Gastroesophageal sphincter (tissue), 4 donors: Measurements from ENCODE around the gene SQSTM1. TPM values are rescaled to one million over a fixed set of nuclear protein-coding genes. Genes with fewer than 3 reads are reported as not detected.
A peak's percentile ranks its signal among the peaks of the same experiment; 100 is the strongest.

Source experiments
- ATAC-seq: fragments of 150-250 bp; one replicate; pipeline ENCODE4 v1.9.1; 2016; ENCODE audit warnings: mild to moderate bottlenecking, moderate library complexity
- H3K27ac ChIP-seq, 4 donors: fragments of 200-600 bp; sonication (generic) in 3 of 4; 1 replicate in 3 of 4; 2 replicates in 1 of 4; pipeline ENCODE4 v1.5.1; 2016 to 2019
- H3K27me3 ChIP-seq: fragments of 200-600 bp; sonication (generic); one replicate; pipeline ENCODE4 v1.5.1; 2019
- H3K36me3 ChIP-seq, 2 donors: fragments of 200-600 bp; sonication (generic); one replicate each; pipeline ENCODE4 v1.5.1; 2019; ENCODE audit warnings: control low read depth in 1 of 2
- H3K4me1 ChIP-seq, 3 donors: fragments of 200-600 bp; sonication (generic); 1 replicate in 2 of 3; 2 replicates in 1 of 3; pipeline ENCODE4 v1.5.1; 2016 to 2019; ENCODE audit warnings: control low read depth in 2 of 3
- H3K4me3 ChIP-seq, 2 donors: fragments of 200-600 bp; sonication (generic); one replicate each; pipeline ENCODE4 v1.5.1; 2019; ENCODE audit warnings: mild to moderate bottlenecking in 1 of 2, moderate library complexity in 1 of 2
- H3K9me3 ChIP-seq, 3 donors: fragments of 200-600 bp; sonication (generic); one replicate each; pipeline ENCODE4 v1.5.1; 2017 to 2019; ENCODE audit warnings: control low read depth in 2 of 3
- EP300 ChIP-seq: sonication (generic); formaldehyde crosslinking; IDR thresholded peaks from one replicate; pipeline ENCODE4 v1.6.1; 2017; ENCODE audit warnings: antibody characterized with exemption, mild to moderate bottlenecking
- POLR2A ChIP-seq, 2 donors: fragments of 450-650 bp; IDR thresholded peaks; one replicate each; pipeline ENCODE4 v1.6.1; 2017; ENCODE audit warnings: antibody characterized with exemption in 2 of 2, mild to moderate bottlenecking in 2 of 2, moderate library complexity in 1 of 2
- POLR2AphosphoS5 ChIP-seq: sonication (generic); formaldehyde crosslinking; IDR thresholded peaks from one replicate; pipeline ENCODE4 v1.6.1; 2017; ENCODE audit warnings: antibody characterized with exemption
- WGBS, 2 donors: methylation state at CpG; one replicate each; pipeline ENCODE4 v1.1.5; 2018; ENCODE audit warnings: low coverage in 1 of 2; 5-methylcytosine and 5-hydroxymethylcytosine counted together
- total RNA-seq, 4 donors: library from RNA; depleted of rRNA; stranded (reverse); fragments of >200 nt; gene quantifications; one replicate each; pipeline ENCODE4 v1.1.0, GENCODE V29; 2016
- TF ChIP-seq, protein P1 (sequence below), 4 experiments: fragments of 200-600 bp in 2 of 4; fragments of 450-650 bp in 2 of 4; sonication (generic) in 1 of 4; IDR thresholded peaks; one replicate each; pipeline ENCODE4 v1.5.1; 2017 to 2019; ENCODE audit warnings: antibody characterized with exemption in 4 of 4, mild to moderate bottlenecking in 2 of 4, moderate library complexity in 2 of 4

Gene SQSTM1
- total RNA-seq, 4 donors from 2014 or later, result 305 to 485 (median 408) TPM

DNA sequence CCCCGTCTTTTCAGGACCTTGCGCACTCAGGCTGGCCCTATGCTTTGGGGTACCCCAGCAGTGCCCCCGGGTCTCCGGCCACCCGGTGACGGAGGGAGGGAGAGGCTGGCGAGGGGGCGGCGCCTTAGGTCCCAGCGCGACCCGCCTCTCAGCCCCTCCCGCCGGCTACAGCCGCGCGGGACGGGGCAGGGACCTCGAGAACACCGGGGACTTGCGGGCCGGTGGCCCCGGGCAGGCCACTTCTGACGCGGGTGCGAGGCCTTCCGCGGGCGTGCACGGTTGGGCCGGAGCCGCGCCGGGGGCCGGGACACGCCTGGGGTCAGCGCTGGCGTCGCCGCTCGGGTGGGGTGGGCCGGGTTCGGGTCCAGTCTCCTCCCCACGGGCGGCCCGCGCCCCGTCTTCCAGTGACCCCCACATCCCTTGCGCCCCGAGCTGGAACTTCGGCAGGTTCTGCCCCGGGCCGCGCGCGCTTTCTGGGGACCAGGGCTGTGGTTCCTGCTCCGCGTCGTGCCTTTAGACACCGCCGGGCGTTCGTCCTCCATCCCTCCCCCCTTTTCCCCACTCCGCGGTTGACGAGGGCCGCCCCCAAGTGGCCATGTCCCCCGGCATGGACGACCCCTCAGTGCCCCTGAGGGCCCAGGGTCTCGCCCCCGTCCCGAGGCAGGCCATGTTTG, 3.8 kb upstream of the SQSTM1 start:
- peaks cover 3 to 46% (median 29%) of the 10 kb centered on the region in 3 donors for H3K4me1 ChIP-seq
- ATAC-seq, result no peak
- WGBS, 2 donors, result 0% methylated on average over 8 of the region's 72 CpGs; no CpG with 5 or more reads in 1 of the 2 donors

DNA sequence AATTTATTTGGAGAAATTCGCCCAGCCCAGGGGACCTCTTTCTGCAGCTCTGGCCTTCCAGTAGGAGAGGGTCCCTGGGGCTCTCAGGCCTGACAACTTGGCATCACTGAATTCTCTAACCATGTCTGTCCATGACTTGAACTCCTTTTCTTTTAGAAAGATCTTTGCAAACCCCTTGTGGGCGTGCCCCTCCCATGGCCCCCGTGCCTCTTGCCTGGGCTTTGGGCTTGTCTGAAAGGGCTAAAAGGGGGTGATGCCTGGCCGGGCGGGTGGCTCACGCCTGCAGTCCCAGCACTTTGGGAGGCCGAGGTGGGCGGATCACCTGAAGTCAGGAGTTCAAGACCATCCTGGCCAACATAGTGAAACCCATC, 3.2 kb upstream of the SQSTM1 start:
- peak overlapping the region; percentile 48 to 65 for H3K4me3 ChIP-seq
- H3K27ac ChIP-seq, result peak overlapping the region in 3 of 4 donors; percentile 56 to 99 (median 97)
- 83% methylated on average over 4 of the region's 8 CpGs; no CpG with 5 or more reads in 1 of the 2 donors for WGBS, 2 donors
- no peak for ATAC-seq
- H3K36me3 ChIP-seq, result peaks cover 0 to 17% of the 10 kb centered on the region in 2 donors
- no peaks in the 10 kb centered on the region for H3K27me3 ChIP-seq
- no peak for TF ChIP-seq POLR2AphosphoS5
- TF ChIP-seq POLR2A (IDR thresholded peaks at IDR 0.05), result no peak
- TF ChIP-seq, protein P1, sequence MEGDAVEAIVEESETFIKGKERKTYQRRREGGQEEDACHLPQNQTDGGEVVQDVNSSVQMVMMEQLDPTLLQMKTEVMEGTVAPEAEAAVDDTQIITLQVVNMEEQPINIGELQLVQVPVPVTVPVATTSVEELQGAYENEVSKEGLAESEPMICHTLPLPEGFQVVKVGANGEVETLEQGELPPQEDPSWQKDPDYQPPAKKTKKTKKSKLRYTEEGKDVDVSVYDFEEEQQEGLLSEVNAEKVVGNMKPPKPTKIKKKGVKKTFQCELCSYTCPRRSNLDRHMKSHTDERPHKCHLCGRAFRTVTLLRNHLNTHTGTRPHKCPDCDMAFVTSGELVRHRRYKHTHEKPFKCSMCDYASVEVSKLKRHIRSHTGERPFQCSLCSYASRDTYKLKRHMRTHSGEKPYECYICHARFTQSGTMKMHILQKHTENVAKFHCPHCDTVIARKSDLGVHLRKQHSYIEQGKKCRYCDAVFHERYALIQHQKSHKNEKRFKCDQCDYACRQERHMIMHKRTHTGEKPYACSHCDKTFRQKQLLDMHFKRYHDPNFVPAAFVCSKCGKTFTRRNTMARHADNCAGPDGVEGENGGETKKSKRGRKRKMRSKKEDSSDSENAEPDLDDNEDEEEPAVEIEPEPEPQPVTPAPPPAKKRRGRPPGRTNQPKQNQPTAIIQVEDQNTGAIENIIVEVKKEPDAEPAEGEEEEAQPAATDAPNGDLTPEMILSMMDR (IDR thresholded peaks at IDR 0.05), result no peak
- TF ChIP-seq EP300, result no peak
- no peaks in the 10 kb centered on the region for H3K9me3 ChIP-seq
- peaks cover 3 to 51% (median 33%) of the 10 kb centered on the region in 3 donors for H3K4me1 ChIP-seq

More for the DNA sequence above, 3.8 kb upstream of the SQSTM1 start:
- no peaks in the 10 kb centered on the region for H3K27me3 ChIP-seq
- H3K9me3 ChIP-seq, result no peaks in the 10 kb centered on the region
- H3K36me3 ChIP-seq, result peaks cover 0 to 19% of the 10 kb centered on the region in 2 donors
- H3K4me3 ChIP-seq, result peak overlapping the region; percentile 48 to 65
- TF ChIP-seq POLR2AphosphoS5 (no peak), POLR2A (IDR thresholded peaks at IDR 0.05) (no peak), EP300 (no peak)
- TF ChIP-seq, protein P1 (IDR thresholded peaks at IDR 0.05), result peak in 2 of 4 experiments; percentile 12 to 34
- H3K27ac ChIP-seq, result peak overlapping the region in 3 of 4 donors; percentile 56 to 99 (median 97)

DNA sequence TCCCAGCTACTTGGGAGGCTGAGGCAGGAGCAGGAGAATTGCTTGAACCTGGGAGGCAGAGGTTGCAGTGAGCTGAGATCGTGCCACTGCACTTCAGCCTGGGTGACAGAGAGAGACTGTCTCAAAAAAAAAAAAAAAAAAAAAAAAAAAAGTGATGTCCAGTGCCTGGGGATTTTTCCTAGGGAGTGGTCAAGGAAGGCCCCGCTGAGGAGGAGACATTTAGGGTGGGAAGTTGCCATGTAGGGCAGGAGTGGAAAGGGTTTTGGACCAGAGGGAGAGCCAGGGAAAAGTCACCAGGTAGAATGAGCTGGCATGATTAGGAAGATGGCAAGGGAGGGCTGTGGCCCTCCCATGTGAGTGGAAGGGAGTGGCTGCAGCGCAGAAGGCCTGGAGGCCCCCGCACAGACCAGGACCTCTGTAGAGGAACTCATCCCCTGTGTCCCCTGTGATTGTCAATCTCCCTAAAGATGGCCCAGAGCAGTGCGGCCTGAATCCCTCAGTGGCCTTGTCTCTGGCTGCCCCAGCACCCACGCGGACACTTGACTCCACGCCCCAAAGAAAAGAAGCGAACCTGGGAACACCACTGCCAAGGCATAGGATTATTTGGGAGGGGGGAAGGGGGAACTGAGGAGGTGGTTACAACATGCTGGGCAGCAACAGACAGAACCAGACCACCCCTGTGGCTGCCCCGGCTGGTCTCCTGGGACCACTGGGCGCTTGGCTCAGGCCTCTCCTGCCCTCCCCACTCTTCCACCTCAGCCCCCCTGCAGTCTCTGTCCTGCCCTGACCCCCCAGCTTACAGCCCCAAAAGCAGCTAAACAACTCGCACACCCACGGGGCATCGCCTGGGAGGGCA, 2.6 kb upstream of the SQSTM1 start:
- no peaks in the 10 kb centered on the region for H3K9me3 ChIP-seq
- no peak for ATAC-seq
- H3K36me3 ChIP-seq, result peaks cover 0 to 17% of the 10 kb centered on the region in 2 donors
- peak overlapping the region; percentile 97 to 100 (median 99) for H3K27ac ChIP-seq
- TF ChIP-seq POLR2AphosphoS5, result no peak
- no peak for TF ChIP-seq EP300
- TF ChIP-seq POLR2A (IDR thresholded peaks at IDR 0.05), result no peak
- TF ChIP-seq, protein P1 (IDR thresholded peaks at IDR 0.05), result no peak
- no peaks in the 10 kb centered on the region for H3K27me3 ChIP-seq
- peak overlapping the region; percentile 11 to 74 for H3K4me3 ChIP-seq
- WGBS, 2 donors, result 14 to 40% methylated on average over 1 to 2 of the region's 14 CpGs
- peaks cover 5 to 58% (median 39%) of the 10 kb centered on the region in 3 donors for H3K4me1 ChIP-seq

DNA sequence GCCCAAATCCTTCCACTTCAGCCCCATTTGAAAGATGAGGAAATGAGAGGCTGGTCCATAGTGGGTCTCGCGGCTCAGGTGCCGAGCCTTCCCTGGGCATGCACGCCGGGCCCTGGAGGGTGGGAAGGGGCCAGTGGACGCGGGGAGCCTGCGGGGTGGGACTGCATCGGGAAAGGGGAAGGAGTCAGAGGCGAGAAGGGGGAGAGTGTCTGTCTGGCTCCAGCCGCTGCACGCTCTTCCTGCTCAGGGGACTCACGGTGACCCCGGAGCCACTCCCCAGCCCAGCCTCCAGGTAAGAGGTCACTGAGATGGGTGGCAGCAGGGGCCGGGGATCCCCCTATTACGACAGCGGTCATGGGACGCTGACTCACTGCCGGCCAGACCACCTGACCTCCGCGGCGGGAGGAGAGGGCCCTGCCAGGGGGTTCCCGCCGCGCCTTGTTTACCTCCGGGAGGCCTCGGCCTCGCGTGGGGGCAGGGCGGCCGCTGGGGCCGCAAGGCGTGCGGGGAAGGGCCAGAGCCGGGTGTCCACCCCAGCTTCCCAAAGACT, 1.9 kb upstream of the SQSTM1 start:
- H3K27ac ChIP-seq, result peak overlapping the region; percentile 97 to 100 (median 99)
- peak overlapping the region; percentile 11 to 74 for H3K4me3 ChIP-seq
- H3K9me3 ChIP-seq, result no peaks in the 10 kb centered on the region
- TF ChIP-seq, protein P1 (IDR thresholded peaks at IDR 0.05), result no peak
- peak; percentile 95 for TF ChIP-seq POLR2AphosphoS5
- TF ChIP-seq POLR2A (IDR thresholded peaks at IDR 0.05), result peak in 1 of 2 donors; percentile 32
- TF ChIP-seq EP300, result peak; percentile 34
- 0% methylated on average over 1 of the region's 35 CpGs; no CpG with 5 or more reads in 1 of the 2 donors for WGBS, 2 donors
- ATAC-seq, result peak; percentile 79
- H3K36me3 ChIP-seq, result peaks cover 0 to 16% of the 10 kb centered on the region in 2 donors
- peaks cover 5 to 65% (median 43%) of the 10 kb centered on the region in 3 donors for H3K4me1 ChIP-seq
- no peaks in the 10 kb centered on the region for H3K27me3 ChIP-seq
